Smooth muscle cell (in vitro differentiated cells): ENCODE measurements around the gene ARHGEF4. TPM values are rescaled to one million over a fixed set of nuclear protein-coding genes. Genes with fewer than 3 reads are reported as not detected.

ENCODE experiments used
- DNase-seq: peaks from one replicate; lab custom pipeline; 2025; ENCODE audit not compliant: unreplicated experiment; lab: John Stamatoyannopoulos, UW
- H2AFZ ChIP-seq: fragments of 200-600 bp; sonication (generic); 2 replicates; pipeline ENCODE4 v1.6.0; 2016; ENCODE audit warnings: antibody characterized with exemption, low read depth, mild to moderate bottlenecking
- H3F3A ChIP-seq: fragments of 200-600 bp; sonication (generic); 2 replicates; pipeline ENCODE4 v1.6.0; 2017; ENCODE audit warnings: antibody characterized with exemption, low read depth
- H3K27ac ChIP-seq: fragments of 200-600 bp; sonication (generic); 2 replicates; pipeline ENCODE4 v1.5.1; 2016; ENCODE audit warnings: low read depth, mild to moderate bottlenecking
- H3K27me3 ChIP-seq: fragments of 200-600 bp; sonication (generic); 2 replicates; pipeline ENCODE4 v1.6.1; 2016; ENCODE audit warnings: low read depth, mild to moderate bottlenecking
- H3K36me3 ChIP-seq: fragments of 200-600 bp; sonication (generic); 2 replicates; pipeline ENCODE4 v1.5.1; 2016; ENCODE audit warnings: low read depth
- H3K4me1 ChIP-seq: fragments of 200-600 bp; sonication (generic); 2 replicates; pipeline ENCODE4 v1.5.1; 2016; ENCODE audit warnings: low read depth
- H3K4me2 ChIP-seq: fragments of 200-600 bp; sonication (generic); 2 replicates; pipeline ENCODE4 v1.6.0; 2016; ENCODE audit warnings: mild to moderate bottlenecking
- H3K4me3 ChIP-seq: fragments of 200-600 bp; sonication (generic); 2 replicates; pipeline ENCODE4 v1.5.1; 2016; ENCODE audit warnings: mild to moderate bottlenecking
- H3K79me2 ChIP-seq: fragments of 200-600 bp; sonication (generic); 2 replicates; pipeline ENCODE4 v1.6.0; 2016; ENCODE audit warnings: low read depth, mild to moderate bottlenecking
- H3K9ac ChIP-seq: fragments of 200-600 bp; sonication (generic); 2 replicates; pipeline ENCODE4 v1.6.0; 2016; ENCODE audit warnings: low read depth
- H3K9me3 ChIP-seq: fragments of 200-600 bp; sonication (generic); replicated peaks from 2 replicates; pipeline ENCODE4 v1.5.1; 2016; ENCODE audit warnings: low read depth
- H4K20me1 ChIP-seq: fragments of 200-600 bp; sonication (generic); 2 replicates; pipeline ENCODE4 v1.6.0; 2016; ENCODE audit warnings: low read depth
- CTCF ChIP-seq: fragments of 200-600 bp; sonication (generic); IDR thresholded peaks from 2 replicates; pipeline ENCODE4 v1.5.1; 2017; ENCODE audit warnings: borderline replicate concordance, mild to moderate bottlenecking, antibody characterized with exemption; ENCODE audit not compliant: insufficient read depth, poor library complexity, severe bottlenecking
- WGBS: methylation state at CpG from one replicate; pipeline ENCODE4 v1.1.7; 2016; ENCODE audit warnings: low lambda C conversion rate; 5-methylcytosine and 5-hydroxymethylcytosine counted together
- polyA plus RNA-seq: library from polyadenylated mRNA; unstranded; fragments of >200 nt; fragmentation: Nextera tagmentation; extraction: Ambion mirVana; gene quantifications from 2 replicates; pipeline ENCODE4 v1.2.1, GENCODE V29; 2016
- total RNA-seq: library from RNA; depleted of rRNA; stranded (reverse); fragments of >200 nt; gene quantifications from 2 replicates; pipeline ENCODE4 v1.2.3, GENCODE V29; 2014

ARHGEF4 gene
- total and polyA plus RNA-seq, 2 experiments from 2014 or later = 14.9 to 16.0 TPM

GRCh38 chr2:131035112-131035825 lies 198.6 kb downstream of the ARHGEF4 start:
- H3K79me2 ChIP-seq = no peaks in the 10 kb centered on the region
- H2AFZ ChIP-seq = no peak overlapping the region
- peak overlapping the region; percentile 52 for H3K4me3 ChIP-seq
- H3F3A ChIP-seq = no peaks in the 10 kb centered on the region
- TF ChIP-seq CTCF = no peak
- peaks cover 16% of the 10 kb centered on the region for H3K4me1 ChIP-seq
- H3K9ac ChIP-seq = no peak overlapping the region
- no peaks in the 10 kb centered on the region for H3K36me3 ChIP-seq
- WGBS = 16% methylated on average over 45 of the region's 65 CpGs
- no peaks in the 10 kb centered on the region for H3K27me3 ChIP-seq
- peak overlapping the region; percentile 94 for H3K4me2 ChIP-seq
- no peak overlapping the region for H3K27ac ChIP-seq
- H4K20me1 ChIP-seq = peaks cover 4% of the 10 kb centered on the region
- H3K9me3 ChIP-seq = no peaks in the 10 kb centered on the region
- no peak for DNase-seq

DNA sequence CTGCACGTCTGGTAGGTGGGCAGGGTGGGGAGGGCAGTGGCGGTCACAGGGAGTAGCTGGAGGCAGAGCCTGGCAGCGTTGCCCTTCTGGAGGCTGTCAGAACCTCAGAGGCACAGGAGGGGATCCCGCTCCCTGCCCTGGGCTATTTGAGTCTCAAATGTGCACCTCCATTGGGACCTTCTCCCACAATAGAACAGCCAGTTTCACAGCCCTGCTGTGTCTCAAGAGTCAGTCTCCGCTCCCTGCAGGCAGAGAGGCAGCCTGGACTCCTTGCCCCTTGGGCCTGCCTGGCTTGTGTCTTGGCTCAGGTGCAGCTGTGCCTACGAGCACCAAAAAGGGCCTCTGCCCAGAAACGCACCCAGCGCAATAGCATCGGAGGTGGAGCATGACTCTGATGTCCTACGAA lies 199.1 kb downstream of the ARHGEF4 start:
- Histone ChIP-seq H3K9ac (no peak overlapping the region), H3K27ac (no peak overlapping the region), H3K4me1 (peaks cover 16% of the 10 kb centered on the region), H2AFZ (no peak overlapping the region), H3K27me3 (no peaks in the 10 kb centered on the region), H3K79me2 (no peaks in the 10 kb centered on the region), H3K36me3 (no peaks in the 10 kb centered on the region), H3K4me2 (peak overlapping the region; percentile 94), H3F3A (no peaks in the 10 kb centered on the region), H3K4me3 (peak overlapping the region; percentile 52), H4K20me1 (peaks cover 4% of the 10 kb centered on the region), H3K9me3 (no peaks in the 10 kb centered on the region)
- no peak for TF ChIP-seq CTCF
- 84% methylated on average over 8 of the region's 10 CpGs for WGBS
- DNase-seq = no peak

GRCh38 chr2:131036269-131036668 lies 199.6 kb downstream of the ARHGEF4 start:
- 71% methylated on average over 6 of the region's 6 CpGs for WGBS
- Histone ChIP-seq H3K27ac (no peak overlapping the region), H2AFZ (no peak overlapping the region), H4K20me1 (peaks cover 4% of the 10 kb centered on the region), H3K9me3 (no peaks in the 10 kb centered on the region), H3F3A (no peaks in the 10 kb centered on the region), H3K9ac (no peak overlapping the region), H3K4me2 (peak overlapping the region; percentile 94), H3K36me3 (no peaks in the 10 kb centered on the region), H3K79me2 (no peaks in the 10 kb centered on the region), H3K4me1 (peaks cover 16% of the 10 kb centered on the region), H3K27me3 (no peaks in the 10 kb centered on the region), H3K4me3 (no peak overlapping the region)
- no peak for TF ChIP-seq CTCF
- DNase-seq = no peak
